NCI-H1105 (cell line): ENCODE data around the gene PACRG.
"Not testable (repeated sequence)": the region's sequence is repeated elsewhere in the genome, so short reads cannot be mapped to it uniquely, and the experiment has no call there.

Experiments
- DNase-seq: peaks from one replicate; lab custom pipeline; 2025; lab: John Stamatoyannopoulos, UW

Gene PACRG

DNA sequence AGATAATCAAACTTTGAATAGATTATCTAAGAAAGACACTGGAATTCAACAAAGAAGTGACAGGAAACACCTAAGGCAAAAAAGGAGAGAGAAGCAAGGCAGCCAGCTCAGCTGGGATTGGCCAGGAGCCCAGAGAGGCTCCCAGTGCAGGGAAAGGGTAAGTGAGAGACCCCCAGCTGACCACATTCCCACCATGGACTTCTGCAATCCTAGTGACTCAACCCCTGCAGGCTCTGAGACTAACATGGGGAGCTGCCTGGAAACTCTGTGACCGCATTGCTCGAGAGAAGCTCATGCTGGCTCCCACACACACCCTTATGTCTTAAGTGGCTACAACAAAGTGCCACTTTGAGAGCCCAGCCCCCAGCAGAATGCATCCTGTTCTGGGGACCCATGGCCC is 215.1 kb downstream of the PACRG start:
- no peak for DNase-seq

DNA sequence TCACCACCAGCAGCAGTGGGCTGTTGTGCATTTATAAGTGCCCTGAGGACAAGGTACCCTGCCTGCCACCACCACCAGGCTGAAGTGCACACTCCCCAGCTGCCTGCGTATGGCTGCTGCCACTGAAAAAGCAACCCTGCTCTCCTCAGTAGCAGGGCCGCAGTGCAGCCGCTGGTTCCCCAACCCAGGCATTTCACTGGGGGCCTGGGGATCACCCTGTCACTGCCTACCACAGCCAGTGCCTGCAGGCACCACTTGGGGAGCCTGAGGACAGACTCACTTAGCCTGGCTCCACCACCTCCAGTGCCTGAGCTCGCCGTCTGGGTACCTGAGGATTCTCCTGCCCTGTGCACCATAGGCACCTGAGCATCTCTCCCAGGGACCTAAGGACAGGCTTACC is 215.6 kb downstream of the PACRG start:
- no peak for DNase-seq

DNA sequence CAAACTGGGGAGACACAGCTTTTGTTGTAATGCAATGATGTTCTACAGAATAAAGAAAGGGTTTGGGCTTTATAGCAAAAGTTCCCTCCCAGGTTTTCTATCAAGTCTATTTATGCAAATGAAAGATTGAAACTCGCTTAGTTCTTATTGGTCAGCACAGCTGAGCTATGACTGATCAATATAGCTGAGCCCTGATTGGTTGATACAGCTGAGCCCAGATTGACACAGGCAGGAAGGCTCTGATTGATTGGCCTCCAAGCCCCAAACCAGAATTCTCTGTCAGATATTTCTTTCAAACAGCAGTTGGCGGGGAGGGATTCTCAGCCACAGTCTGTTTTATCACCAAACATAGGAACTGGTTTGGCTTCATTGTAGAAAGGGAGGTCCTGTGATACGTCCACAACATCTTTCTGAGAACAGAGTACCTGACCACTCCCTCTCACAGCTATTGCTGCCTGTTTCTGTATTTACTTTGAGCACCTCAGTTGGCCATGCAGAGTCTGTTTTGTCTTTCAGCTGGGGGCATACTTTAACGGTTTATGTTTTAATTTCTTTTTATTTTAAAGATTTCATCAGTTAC is 223.5 kb downstream of the PACRG start:
- DNase-seq, result no peak

DNA sequence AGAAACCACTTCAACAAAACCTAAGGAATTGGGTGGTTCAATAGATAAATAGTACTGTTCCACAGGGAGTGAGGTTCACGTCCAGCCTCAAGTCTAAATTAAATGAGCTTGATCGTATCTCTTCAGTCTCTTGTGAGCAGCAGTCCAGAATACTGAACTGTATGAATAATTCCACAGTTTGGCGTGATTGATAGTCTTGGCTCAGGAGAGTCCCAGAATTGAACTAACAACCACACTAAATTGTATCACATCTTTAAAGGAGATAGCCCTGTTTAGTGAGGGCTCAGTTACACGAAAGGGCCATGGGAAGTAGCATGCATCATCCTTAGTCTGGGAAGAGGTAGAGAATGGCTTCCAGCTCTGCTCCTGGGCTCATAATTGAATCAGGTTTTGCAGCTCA is 224.6 kb downstream of the PACRG start:
- no peak for DNase-seq

DNA sequence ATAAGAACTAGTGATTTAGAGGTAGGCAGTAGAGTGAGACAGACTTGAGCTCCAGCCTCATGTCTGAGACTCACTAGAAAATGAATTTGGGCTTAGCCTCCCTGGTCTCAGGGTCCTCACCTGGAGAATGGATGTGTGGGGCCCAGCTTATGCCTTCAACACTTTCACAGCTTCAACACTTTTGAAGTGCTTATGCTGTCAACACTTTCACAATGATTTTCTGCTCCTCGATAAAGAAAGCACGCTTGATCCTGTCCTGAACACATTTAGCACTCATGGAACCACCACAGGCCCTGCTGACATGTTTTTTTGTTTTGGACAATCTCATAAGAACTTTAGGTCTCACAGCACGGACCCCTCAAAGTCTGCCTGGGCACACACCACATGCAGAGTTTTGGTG is 229.3 kb downstream of the PACRG start:
- DNase-seq, result no peak

DNA sequence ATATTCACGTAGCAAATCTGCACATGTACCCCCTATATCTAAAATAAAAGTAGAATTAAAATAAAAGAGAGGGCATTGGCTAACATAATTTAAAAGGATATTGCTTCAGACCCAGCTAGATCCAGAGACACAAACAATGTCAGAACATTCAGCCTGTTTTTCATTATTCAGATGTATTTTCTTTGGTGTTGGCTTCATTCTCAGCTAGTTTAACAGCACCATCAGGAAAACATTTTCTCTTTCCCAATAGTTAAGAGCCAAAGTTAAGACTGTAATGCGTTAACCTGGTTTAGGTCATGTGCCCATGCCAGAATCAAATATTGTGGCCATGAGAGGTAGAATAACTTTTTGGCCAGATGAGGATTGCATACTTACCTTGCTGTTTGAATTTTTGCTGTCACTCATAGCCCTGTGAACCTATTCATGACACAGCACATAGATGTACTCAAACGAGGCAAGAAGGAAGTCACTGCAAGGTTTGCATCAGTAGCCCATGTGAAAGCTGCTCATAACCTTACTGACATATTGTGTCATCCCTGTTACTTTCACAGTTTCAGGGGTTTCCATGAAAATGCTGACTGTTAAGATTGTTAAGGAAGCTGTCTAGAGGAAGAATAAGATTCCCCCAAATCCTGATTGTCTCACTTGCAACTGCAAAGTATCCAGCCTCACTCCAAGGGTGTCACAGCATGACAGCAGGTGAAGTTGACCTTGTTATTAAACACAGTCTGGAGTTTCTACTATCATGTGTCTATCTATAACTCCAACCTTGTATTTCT is 233.1 kb downstream of the PACRG start:
- DNase-seq, result no peak

DNA sequence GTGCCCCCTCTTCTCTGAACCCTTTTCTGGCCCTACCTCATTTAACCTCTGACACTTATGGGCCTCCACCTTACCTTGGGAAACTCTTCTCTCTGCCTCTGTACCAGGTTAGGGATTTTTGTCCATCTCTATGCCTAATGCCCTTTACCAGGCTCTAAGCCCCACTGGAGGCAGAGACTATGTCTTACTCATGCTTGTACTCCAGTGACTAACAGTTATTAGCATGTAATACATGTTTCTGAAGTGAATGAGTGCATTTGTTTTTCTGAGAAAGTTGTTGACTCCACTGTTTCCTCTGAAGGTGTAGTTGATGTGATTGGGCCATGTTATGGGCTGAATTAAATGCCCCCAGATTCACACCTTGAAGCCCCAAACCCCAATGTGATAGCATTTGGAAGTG is 234.3 kb downstream of the PACRG start:
- DNase-seq, result no peak

DNA sequence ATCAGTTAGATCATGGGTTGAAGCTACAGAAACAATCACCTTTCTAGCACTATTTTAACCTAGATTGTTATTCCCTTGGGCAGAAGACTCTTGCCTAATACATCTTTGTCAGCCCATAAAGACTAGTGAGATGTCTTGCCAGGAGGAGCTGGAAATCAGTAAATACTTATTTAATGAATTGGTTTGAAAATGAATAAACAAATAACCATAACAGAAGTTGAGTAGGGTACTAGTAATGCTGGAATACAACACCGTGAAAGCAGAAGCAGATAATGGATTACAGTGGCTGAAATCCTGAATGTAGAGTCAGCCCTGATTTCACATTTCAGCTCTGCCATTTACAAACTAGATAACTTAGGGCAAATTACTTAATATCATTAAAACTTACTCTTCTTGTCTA is 236.1 kb downstream of the PACRG start:
- DNase-seq, result no peak

DNA sequence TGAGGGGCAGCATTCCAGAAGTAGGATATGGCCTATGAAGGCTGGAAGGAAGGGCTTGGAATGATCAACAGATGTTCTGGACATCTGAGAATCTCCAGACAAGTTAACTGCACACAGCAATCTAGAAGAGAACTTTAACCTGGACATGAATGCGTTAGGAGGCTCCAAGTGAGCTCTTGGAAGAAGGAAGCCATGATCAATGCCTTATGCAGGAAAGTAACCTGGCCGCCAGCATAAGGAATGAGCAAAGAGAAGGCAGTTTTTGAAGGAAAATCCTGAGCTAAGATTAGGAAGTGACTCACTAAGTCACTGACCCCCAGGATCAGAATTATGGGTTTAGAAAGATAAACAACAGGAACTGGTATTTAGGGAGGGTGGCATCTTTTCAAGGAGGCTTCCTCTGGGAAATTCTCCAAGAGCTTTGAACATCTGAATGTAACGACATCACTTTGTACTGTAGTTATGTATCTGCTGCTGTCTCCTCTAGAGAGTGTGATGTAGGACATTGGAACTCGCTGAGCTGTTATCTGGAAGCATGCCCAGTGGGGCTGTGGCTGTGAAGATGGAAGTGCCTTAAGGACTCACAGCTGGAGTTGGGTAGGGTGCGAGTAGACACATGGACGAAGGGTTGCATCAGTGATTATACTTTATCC is 236.8 kb downstream of the PACRG start:
- DNase-seq, result no peak

DNA sequence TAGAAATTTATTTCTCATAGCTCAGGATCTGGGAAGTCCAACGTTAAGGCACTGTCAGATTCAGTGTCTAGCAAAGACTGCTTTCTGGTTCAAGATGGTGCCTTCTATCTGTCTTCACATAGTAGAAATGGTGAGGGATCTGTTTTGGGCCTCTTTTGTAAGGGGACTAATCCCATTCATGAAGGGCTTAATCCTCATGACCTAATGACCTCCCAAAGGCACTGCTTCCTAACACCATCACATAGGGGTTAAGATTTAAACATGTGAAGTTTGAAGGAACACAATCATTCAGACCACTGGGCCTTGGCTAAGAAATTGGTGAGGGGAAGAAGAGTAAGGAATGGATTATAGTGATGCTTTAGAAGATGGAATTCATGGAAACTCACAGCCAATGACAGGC is 237.6 kb downstream of the PACRG start:
- DNase-seq, result no peak

DNA sequence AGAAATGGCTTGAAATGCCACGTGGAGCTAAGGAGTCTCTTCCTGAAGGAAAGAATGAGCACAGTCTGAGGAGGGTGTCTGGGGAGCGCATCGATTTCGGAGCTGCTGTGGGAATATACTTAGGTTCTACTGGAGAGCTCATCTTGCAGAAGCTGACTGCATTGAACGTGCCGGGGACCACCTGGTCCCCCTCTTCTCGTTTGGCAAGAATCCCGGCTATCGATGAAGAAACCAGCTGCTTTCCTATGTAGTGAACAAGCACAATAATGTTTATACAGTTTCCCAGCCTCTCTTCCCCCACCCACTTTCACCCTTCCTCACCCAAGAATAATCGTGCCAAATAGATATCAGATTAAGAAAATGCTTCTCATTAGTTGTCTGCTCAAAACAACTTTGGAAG is 242.5 kb downstream of the PACRG start:
- DNase-seq, result no peak

DNA sequence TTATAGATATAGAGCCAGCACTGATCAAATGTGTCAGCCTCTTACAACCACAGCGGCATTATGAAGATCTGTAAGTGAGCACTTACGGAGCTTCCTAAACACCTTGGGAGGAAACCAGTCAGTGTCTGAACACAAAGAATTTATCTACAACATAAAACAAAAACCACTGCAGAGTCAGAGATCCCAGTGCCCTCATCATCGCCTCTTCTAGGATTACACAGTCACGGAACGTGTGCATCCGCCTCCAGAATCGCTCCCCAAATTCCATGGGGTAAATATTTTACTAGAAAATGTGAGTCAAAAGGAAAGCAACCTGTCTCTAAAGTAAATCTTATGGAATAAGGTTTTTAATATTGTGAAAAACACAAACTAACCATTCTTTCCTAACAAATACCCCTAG is 243.6 kb downstream of the PACRG start:
- no peak for DNase-seq

DNA sequence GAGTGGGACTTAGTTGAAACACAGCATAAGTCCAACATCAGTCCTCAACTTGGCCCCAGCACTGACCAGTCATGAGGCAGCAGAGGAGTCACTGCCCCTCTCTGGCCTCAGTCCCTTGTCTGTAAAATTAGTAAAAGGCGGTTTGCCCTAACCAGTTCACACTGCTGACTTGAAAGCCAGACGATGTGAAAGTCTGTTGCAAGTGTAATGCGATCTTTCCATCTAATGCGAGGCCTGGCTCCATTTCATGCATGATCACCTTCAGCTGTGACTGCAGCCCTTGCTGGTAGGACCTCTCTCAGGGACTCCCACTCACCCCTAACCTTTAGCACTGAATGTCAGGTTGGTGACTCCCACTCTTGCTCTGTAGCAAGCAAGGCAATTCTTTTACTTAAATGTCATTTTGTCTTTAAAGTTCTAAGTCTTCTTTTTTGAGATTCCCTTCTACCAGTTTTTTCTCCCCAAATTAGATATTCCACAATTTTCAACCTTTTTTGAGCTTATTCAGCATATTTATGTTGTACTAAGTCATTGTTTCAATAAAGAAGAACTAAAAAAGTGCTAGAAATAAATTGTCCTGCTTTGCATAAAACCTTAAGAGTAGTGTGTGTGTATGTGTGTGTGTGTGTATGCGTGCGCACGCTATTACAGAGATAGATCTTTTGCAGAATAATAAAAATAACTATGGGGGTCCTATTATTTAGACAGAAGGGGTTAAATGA is 245.5 kb downstream of the PACRG start:
- DNase-seq, result no peak

DNA sequence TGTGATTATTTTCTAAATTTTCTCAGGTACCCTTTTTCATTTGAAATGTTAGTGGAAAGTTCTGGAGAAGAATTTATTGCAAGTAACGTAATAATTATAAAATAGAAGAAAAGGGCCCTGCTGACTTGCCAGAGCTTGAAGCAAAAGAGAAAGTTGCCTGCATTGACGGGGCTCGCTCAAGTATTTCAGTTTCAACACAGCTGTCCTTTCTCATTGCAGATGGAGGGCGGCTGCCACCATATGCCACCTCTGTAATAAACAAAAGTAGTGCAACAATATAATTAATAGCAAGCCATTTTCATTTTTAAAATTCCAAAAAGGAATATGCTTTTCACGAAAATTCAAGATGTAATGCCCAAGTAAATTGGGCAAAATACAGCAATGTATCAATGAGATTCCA is 246.2 kb downstream of the PACRG start:
- DNase-seq, result no peak

DNA sequence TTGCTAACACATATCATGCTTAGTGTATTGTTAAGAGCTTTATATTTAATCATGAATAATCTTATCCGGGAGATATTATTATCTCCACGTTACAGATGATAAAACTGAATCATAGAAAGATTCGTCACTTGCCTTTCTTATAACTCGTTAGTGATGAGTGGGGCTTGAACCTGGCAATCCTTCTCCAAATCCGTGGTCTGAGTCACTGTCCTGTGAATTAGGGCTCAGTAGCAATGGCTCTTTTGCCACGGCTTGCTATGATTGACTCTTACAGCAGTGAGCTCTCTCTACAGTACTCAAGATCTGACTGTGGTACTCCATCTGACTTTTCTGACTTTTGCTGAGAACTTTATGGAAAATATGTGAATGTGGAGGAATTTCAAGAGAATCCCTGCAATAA is 246.9 kb downstream of the PACRG start:
- DNase-seq, result no peak

DNA sequence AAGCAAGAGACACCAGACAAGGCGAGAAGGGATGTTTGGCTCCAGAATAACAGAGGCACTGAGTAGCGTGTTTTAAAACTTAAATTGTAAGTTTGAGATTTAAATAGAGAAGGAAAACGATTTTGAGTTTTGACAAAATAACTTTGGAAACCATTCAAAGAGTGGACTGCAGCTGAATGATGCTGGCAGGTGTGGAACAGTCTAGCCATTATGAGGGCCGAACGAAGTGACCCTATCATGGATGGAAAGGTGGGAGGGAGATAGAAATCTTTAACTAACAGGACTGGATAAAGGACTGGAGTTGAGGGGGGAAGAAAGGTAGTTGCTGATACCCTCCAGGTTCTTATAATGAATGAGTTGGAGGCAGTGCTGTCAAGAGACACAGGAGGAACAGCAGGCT is 248.4 kb downstream of the PACRG start:
- no peak for DNase-seq

DNA sequence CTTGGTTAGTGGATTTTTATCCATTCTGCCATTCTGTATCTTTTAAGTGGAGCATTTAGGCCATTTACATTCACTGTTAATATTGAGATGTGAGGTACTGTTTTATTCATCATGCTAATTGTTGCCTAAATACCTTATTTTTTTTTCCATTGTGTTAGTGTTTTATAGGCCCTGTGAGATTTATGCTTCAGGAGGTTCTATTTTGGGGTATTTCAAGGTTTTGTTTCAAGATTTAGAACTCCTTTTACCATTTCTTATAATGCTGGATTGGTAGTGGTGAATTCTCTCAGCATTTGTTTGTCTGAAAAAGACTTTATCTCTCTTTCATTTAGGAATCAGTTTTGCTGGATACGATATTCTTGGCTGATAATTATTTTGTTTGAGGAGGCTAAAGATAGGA is 255.5 kb downstream of the PACRG start:
- DNase-seq, result not testable (repeated sequence)

DNA sequence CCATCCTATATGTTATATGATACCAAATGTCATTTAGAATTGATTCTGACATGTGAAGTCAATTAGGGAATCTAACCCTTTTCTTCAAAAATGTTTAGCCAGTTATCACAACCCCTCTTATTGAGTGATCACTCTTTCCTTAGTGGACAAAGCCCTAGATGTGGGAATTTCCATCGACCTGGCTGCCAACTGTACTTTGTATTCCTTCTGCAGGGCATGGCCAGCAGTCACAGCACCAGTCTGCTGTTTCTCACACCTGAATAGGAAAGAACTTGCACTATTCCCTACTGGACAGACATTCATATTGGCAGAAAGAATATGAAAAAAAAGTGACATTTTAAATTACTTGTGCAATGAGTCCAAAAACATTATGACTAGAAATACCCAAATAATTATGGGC is 271.0 kb downstream of the PACRG start:
- DNase-seq, result no peak

DNA sequence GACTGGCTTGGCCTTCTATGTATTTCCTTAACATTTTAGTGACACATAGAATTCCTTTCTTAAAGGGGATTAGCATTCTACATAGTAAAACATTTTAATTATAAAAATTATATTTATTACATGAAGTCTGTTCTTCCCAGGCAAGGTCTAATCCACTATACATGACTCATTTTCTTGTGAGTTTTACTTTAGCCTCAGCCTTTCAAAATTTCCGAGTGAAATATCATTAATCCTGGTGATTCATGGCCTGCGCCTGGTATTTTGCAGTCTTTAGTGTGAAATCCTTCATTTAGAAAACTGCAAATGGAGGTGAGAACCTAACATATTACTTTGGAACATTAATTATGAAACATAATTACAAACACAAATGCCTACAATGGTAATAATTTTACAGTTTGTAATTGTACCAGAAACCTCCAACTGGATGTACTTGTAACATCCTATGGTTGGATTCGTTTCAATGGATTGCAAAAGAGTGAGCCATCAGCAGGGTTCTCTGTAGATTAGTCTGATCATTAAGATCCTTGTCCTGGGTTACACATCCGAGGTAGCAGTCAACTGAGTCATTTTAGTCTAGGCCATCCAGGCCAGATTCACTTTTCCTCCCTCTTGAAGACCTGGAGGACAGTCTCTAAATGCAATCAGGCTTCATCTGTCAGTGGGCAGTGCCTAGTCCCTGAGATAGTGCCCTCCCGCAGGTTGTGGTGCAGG is 272.0 kb downstream of the PACRG start:
- no peak for DNase-seq

DNA sequence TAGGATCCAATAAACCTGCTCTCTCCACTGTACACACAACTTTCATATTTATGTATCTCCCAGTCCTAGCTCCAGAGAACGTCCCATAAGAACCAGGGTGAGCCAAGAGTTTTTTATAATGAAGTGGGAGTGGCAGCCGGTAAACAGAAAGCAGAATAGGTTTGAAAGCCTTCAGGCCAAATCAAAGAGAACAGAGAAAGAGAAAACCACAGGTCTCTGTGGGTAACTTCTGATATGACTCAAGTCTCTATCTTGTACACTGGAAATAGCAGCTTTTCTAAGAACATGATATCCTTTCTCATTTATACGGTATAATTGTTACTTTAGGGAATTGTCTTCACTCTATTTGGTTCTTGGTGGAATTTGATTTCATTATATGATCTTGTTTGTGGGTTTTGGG is 273.6 kb downstream of the PACRG start:
- no peak for DNase-seq

DNA sequence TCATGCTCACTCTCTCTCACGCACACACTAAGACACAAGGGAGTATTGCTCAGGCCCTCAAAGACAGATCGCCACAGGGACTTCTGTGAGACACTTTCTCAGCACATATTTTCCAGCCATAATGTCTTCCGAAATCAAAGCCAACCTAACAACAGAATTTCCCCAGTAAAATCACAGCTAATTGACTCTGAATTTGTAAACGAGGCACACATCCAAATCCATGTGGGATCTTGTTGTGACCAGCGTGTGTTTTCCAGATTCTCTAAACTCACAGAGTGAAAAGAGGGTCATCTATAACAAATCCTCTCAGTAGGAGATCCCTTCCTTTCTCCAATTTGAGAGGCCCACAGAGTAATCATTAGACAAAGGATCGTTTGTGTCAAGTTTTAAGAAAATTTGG is 280.4 kb downstream of the PACRG start:
- DNase-seq, result no peak

DNA sequence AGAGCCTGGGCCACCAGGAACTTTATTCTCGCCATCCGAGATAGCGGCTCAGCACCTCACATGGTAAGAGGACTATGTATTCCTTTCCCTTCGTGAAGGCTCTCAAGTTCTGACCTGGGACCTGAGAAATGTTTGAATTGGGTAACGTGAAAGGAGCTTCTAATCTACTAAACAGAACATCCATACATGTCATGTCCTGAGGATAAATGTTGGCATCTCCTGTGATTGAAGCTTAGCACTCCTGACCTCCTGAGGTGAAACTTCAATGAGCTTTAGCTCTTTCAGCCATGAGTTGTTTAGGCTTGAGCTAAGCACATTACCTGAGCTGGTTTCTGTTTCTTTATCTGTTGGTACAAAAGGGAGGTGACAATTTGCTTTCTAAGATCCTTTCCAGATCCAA is 280.9 kb downstream of the PACRG start:
- DNase-seq, result no peak
